Left lobe of liver (tissue), 2 donors: ENCODE measurements around the gene VIL1. TPM values are rescaled to one million over a fixed set of nuclear protein-coding genes. Genes with fewer than 3 reads are reported as not detected.
A peak's percentile ranks its signal among the peaks of the same experiment; 100 is the strongest.

ENCODE experiments used
- ATAC-seq: fragments of 200-7000 bp; cut with Tn5 transposase; one replicate; pipeline ENCODE4 v1.9.1; 2020; ENCODE audit warnings: mild to moderate bottlenecking, moderate library complexity
- DNase-seq: peaks from one replicate; pipeline ENCODE4 v3.0.0-alpha.2; 2020; ENCODE audit warnings: low spot score
- total RNA-seq: library from RNA; stranded (reverse); gene quantifications from one replicate; pipeline ENCODE4 v1.2.1, GENCODE V29; 2021
- donor health status: DM: no; HTN: no; CAD: no; lungs with moderate emphysema.
- donor health status: DM: no; HTN: yes; CAD: no.

The VIL1 gene
- total RNA-seq, 1 donor from 2014 or later = 2.6 TPM

DNA sequence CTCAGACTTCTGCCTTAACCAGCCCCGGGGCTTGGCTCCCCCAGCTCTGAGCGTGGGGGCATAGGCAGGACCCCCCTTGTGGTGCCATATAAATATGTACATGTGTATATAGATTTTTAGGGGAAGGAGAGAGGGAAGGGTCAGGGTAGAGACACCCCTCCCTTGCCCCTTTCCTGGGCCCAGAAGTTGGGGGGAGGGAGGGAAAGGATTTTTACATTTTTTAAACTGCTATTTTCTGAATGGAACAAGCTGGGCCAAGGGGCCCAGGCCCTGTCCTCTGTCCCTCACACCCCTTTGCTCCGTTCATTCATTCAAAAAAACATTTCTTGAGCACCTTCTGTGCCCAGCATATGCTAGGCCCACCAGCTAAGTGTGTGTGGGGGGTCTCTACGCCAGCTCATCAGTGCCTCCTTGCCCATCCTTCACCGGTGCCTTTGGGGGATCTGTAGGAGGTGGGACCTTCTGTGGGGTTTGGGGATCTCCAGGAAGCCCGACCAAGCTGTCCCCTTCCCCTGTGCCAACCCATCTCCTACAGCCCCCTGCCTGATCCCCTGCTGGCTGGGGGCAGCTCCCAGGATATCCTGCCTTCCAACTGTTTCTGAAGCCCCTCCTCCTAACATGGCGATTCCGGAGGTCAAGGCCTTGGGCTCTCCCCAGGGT lies 13.7 kb upstream of the VIL1 start:
- no peak for ATAC-seq
- no peak for DNase-seq

- ATAC-seq (no peak), DNase-seq (peak; percentile 66)
Observed at GRCh38 chr2:218405746-218406208, 13.1 kb upstream of the VIL1 start.

DNA sequence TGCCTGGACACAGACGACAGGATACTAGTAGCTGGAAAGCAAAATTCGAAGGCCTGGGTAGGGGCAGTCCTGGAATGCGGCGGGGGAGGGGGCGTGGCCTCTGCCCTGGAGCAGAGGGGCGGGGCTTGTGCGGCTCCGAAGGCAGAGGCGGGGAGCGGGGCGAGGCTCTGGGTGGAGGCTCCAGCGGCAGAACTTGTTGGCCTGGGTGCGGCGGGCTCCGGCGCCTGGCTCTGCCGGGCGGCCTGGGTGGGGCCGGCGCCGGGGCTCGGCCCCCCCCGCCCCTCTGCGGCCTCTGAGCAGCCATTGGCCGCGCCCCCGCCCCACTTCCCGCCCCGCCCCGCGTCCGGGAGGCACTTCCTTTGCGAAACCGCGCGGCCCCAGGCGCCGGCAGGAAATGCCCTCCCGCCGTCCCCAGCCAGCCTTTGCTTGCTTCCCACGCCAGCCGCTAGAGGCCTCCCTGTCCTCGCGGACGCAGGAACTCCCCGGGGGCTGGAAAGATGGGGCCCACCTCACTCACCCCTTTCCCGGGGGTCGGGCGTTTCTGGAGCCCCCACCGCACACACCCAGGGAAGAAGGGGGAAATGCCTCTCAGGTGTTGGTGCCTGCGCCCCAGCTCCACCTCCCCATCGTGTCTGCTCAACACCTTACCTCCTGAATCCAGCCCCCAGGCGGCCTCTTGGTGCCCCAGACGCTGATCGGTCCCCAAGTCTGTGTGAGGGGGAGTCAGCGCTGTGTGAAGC lies 12.5 kb upstream of the VIL1 start:
- ATAC-seq = peak; percentile 85
- peak; percentile 98 for DNase-seq

DNA sequence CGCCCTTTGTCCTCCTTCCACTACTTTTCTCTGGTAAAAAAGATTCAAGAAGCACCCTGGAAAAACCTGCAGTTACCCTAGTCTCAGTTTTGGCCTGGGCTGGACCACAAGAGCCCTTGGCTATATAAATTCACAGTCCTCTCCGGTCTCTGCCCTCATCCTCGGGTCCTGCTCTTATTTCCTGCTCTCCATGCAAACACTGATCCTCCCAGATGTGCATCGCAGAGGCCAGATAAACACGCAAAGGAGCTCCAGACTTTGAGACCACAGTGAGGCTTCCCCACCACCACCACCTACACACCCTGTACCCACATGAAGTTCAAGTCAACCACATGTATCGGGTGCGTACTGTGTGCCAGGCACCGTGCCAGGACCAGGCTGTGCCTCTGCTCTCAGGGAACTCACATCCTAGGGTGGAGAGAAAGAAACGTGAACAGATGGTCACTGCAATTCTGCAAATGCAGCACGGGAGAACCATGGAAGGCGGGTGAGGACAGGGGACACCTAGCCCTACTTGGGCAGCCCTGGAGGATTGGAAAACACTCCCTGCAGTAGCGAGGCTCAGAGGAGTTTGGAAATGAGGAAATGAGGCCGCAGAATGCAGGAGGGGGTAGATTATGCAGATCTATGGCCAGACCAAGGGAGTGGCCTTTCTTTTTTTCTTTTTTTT lies 11.8 kb upstream of the VIL1 start:
- peak; percentile 34 for ATAC-seq
- peak; percentile 84 for DNase-seq

DNA sequence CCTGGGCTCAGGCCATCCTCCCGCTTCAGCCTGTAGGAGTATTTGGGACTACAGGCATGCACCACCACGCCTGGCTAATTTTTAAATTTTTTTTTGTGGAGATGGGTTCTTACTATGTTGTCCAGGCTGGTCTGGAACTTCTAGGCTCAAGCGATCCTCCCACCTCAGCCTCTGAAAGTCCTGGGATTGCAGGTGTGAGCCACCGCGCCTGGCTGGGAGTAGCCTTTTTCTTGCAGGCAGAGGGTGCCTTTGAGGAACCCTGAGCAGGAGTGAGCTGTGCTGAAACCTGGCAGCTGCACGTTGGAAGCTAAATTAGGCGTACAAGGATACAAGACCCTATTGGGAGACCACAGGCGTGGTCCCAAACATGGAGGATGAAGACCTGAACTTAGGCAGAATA lies 11.2 kb upstream of the VIL1 start:
- ATAC-seq (no peak), DNase-seq (no peak)

DNA sequence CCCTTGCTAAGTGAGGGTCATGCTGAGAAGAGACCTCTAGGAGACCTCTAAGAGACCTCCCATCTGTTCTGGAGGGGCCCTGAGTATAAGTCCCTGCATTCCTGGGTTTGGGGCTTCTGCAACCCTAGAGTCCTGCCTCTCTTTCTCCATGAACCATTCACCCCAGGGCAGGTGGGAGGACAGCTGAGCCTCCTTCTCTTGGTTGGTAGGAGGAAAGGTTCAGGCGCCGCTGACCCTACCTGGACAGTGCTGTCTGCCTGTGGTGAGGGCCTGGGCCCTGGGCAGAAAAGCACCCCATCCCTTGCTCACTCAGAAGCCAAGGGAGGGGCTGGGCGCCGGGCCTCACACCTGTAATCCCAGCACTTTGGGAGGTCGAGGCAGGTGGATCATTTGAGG lies 604 bp upstream of the VIL1 start:
- no peak for DNase-seq

GRCh38 chr2:218419630-218420216 lies 800 bp downstream of the VIL1 start:
- ATAC-seq (no peak), DNase-seq (no peak)

More for the DNA sequence above, 604 bp upstream of the VIL1 start:
- no peak for ATAC-seq

DNA sequence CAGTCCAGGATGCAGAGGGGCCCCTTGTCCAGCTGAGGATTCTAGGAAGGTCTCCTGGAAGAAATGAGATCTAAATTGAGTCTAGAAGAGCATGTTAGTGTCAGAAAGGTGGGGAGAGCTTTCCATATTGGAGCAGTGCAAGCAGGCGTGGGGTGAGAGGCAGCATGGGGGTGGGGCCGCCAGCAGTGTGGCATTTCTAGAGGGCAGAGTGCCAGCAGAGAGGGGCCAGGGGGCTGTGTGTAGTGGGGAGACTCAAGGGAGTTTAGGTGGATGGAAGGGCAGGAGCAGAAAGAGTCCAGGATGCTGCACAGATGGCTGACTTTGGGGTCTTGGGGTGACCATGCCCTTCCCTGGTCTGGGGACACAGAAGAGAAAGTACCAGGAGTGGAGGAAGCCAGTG lies 2.1 kb downstream of the VIL1 start:
- ATAC-seq = no peak

GRCh38 chr2:218422403-218423086 lies 3.6 kb downstream of the VIL1 start:
- ATAC-seq (no peak), DNase-seq (no peak)

More for the DNA sequence above, 2.1 kb downstream of the VIL1 start:
- DNase-seq = no peak

DNA sequence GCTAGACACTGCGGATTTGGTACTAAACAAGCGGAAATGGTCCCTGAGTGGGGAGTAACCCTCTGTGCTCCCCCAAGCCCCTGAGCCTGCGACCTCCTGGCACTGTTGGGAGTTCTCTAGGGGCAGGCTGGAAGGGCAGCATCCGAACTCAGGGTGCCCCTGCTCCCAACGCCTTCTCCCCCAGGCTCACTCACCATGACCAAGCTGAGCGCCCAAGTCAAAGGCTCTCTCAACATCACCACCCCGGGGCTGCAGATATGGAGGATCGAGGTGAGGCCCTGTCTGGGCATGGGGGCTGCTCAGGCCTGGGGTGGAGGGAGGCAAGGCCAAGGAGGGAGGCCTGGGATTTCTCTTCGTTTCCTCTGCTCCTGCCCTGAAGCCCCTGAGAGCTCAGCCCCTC lies 4.7 kb downstream of the VIL1 start:
- DNase-seq = no peak
- ATAC-seq = no peak

DNA sequence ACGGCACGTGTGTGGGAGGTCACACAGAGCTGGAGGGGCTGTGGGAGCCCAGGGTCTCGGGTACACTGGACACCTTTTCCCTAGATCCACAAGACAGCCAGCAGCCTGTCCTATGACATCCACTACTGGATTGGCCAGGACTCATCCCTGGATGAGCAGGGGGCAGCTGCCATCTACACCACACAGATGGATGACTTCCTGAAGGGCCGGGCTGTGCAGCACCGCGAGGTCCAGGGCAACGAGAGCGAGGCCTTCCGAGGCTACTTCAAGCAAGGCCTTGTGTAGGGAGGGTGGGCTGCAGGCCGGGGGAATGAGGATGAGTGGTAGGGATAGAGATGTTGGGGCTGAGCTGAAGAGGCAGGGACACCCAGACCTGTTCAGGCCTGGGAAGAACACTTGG lies 6.6 kb downstream of the VIL1 start:
- no peak for DNase-seq

DNA sequence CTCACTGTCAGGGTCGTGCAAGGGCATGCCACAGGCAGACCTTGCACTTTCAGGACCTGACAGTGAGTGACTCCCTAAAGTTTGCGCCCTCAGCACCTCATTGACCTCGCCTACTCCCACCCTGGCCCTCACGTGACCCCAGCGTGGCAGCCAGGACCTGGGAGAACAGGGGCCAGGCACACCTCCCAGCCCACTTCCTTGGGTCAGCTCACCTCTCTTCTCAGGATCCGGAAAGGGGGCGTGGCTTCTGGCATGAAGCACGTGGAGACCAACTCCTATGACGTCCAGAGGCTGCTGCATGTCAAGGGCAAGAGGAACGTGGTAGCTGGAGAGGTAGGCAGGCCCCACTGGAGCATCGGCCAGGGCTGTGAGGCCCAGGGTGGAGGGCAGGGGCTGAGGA lies 8.8 kb downstream of the VIL1 start:
- DNase-seq (no peak), ATAC-seq (no peak)

More for the DNA sequence above, 6.6 kb downstream of the VIL1 start:
- no peak for ATAC-seq

DNA sequence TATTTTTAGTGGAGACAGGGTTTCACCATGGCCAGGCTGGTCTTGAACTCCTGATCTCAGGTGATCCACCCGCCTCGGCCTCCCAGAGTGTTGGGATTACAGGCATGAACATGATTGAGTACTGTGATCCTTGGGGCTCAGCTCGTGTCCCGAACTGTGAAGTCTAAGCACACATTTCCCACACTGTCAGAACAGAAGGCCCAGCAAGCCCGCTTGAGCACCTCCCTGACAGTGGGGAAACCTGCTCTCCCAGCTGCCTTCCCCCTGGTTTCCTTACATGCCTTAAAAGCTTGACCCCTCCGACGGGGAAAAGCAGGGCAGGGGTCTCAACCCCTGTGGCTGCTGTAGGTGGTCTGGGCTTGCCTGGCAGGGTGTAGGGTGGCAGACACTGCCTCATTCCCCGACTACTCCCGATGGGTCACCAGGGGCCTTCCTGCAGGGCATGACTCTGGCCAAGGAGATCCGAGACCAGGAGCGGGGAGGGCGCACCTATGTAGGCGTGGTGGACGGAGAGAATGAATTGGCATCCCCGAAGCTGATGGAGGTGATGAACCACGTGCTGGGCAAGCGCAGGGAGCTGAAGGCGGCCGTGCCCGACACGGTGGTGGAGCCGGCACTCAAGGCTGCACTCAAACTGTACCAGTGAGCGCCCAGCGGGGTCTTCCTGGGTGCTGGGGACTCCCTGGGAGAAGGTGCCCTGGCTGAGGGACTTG lies 10.1 kb downstream of the VIL1 start:
- ATAC-seq (no peak), DNase-seq (no peak)

GRCh38 chr2:218429911-218430692 lies 11.2 kb downstream of the VIL1 start:
- ATAC-seq (no peak), DNase-seq (no peak)

DNA sequence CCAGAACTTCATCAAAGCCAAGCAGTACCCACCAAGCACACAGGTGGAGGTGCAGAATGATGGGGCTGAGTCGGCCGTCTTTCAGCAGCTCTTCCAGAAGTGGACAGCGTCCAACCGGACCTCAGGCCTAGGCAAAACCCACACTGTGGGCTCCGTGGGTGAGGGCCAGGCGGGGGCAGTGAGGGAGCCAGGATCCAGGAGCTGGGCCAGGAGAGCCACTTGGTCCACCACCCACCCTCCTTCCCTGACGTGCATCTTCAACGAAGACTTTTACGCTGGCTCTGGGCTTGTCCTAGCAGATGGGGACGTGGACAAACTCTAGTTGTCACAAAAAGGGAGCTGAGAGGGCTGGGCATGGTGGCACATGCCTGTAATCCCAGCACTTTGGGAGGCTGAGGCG lies 11.8 kb downstream of the VIL1 start:
- ATAC-seq (no peak), DNase-seq (no peak)

DNA sequence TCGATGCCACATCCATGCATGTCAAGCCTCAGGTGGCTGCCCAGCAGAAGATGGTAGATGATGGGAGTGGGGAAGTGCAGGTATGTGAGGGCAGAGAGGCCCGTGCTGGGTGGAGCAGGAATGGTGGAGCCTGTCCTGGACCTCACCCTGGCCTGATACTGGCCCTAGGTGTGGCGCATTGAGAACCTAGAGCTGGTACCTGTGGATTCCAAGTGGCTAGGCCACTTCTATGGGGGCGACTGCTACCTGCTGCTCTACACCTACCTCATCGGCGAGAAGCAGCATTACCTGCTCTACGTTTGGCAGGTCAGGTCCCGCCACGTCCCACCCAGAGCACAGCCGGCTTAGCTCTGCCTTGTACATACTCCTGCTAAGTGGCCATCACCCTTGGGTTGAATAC lies 13.0 kb downstream of the VIL1 start:
- no peak for DNase-seq
- no peak for ATAC-seq

DNA sequence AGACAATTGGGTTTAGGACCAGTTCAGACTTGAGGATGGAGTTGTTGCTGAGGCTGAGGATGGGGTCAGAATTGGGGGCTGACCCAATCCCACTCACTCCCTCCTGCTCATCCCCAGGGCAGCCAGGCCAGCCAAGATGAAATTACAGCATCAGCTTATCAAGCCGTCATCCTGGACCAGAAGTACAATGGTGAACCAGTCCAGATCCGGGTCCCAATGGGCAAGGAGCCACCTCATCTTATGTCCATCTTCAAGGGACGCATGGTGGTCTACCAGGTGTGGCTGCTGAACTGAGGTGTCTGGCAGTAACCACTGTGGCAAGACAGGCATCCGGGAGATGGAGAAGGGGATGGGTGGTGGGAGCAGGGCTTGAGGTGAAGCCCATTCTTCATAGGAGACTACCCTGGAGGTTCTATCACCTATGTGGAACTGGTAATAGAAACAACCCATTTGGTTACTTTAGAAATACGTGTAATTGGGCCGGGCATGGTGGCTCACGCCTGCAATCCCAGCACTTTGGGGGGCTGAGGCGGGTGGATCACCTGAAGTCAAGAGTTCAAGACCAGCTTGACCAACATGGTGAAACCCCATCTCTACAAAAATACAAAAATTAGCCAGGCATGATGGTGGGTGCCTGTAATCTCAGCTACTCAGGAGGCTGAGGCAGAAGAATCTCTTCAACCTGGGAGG lies 13.9 kb downstream of the VIL1 start:
- DNase-seq (no peak), ATAC-seq (no peak)

- DNase-seq = no peak
- ATAC-seq = no peak
Observed at GRCh38 chr2:218434456-218434855, 15.5 kb downstream of the VIL1 start.
